Neural progenitor cell (in vitro differentiated cells): ENCODE measurements around the gene IGFBP4. TPM values are rescaled to one million over a fixed set of nuclear protein-coding genes. Genes with fewer than 3 reads are reported as not detected.

Experiments
- DNase-seq: peaks from one replicate; pipeline ENCODE4 v3.0.0-alpha.2; 2016; ENCODE audit warnings: low spot score
- H2AFZ ChIP-seq: fragments of 200-600 bp; sonication (generic); replicated peaks from 2 replicates; pipeline ENCODE4 v1.6.1; 2016; ENCODE audit warnings: antibody characterized with exemption
- H3F3A ChIP-seq: fragments of 200-600 bp; sonication (generic); 2 replicates; pipeline ENCODE4 v1.6.1; 2016; ENCODE audit warnings: antibody characterized with exemption, low read depth
- H3K27ac ChIP-seq: fragments of 200-600 bp; sonication (generic); 2 replicates; pipeline ENCODE4 v1.5.1; 2016; ENCODE audit warnings: mild to moderate bottlenecking
- H3K27me3 ChIP-seq: fragments of 200-600 bp; sonication (generic); 2 replicates; pipeline ENCODE4 v1.6.1; 2016; ENCODE audit warnings: mild to moderate bottlenecking, moderate library complexity
- H3K36me3 ChIP-seq: fragments of 200-600 bp; sonication (generic); 2 replicates; pipeline ENCODE4 v1.5.1; 2016
- H3K4me1 ChIP-seq: fragments of 200-600 bp; sonication (generic); 2 replicates; pipeline ENCODE4 v1.6.1; 2016; ENCODE audit warnings: mixed run types
- H3K4me2 ChIP-seq: fragments of 200-600 bp; sonication (generic); 2 replicates; pipeline ENCODE4 v1.6.1; 2016
- H3K4me3 ChIP-seq: fragments of 200-600 bp; sonication (generic); 2 replicates; pipeline ENCODE4 v1.5.1; 2016
- H3K79me2 ChIP-seq: fragments of 200-600 bp; sonication (generic); 2 replicates; pipeline ENCODE4 v1.6.1; 2016; ENCODE audit warnings: low read depth
- H3K9ac ChIP-seq: fragments of 200-600 bp; sonication (generic); 2 replicates; pipeline ENCODE4 v1.6.1; 2016
- H3K9me3 ChIP-seq: fragments of 200-600 bp; sonication (generic); 2 replicates; pipeline ENCODE4 v1.5.1; 2016; ENCODE audit warnings: low read depth
- H4K20me1 ChIP-seq: fragments of 200-600 bp; sonication (generic); 2 replicates; pipeline ENCODE4 v1.6.1; 2016; ENCODE audit warnings: low read depth
- H3K27ac Mint-ChIP-seq: 3 replicates; pipeline ENCODE4 v1.8.0; 2021; ENCODE audit warnings: mixed read lengths
- H3K27me3 Mint-ChIP-seq: 2 replicates; pipeline ENCODE4 v1.8.0; 2022; ENCODE audit warnings: low read depth, mild to moderate bottlenecking, inconsistent platforms, moderate library complexity, mixed read lengths; ENCODE audit not compliant: insufficient read depth
- H3K36me3 Mint-ChIP-seq: 3 replicates; pipeline ENCODE4 v1.8.0; 2021; ENCODE audit warnings: mixed read lengths
- H3K4me1 Mint-ChIP-seq: 3 replicates; pipeline ENCODE4 v1.8.0; 2021; ENCODE audit warnings: mixed read lengths
- H3K4me3 Mint-ChIP-seq: 3 replicates; pipeline ENCODE4 v1.8.0; 2021; ENCODE audit warnings: mild to moderate bottlenecking, moderate library complexity, mixed read lengths
- H3K9me3 Mint-ChIP-seq: 3 replicates; pipeline ENCODE4 v1.8.0; 2020; ENCODE audit warnings: mixed read lengths
- EZH2 ChIP-seq: fragments of 200-600 bp; sonication (generic); IDR thresholded peaks from 2 replicates; pipeline ENCODE4 v1.6.1; 2017; ENCODE audit warnings: antibody characterized with exemption, mild to moderate bottlenecking, moderate library complexity
- EZH2phosphoT487 ChIP-seq: fragments of 200-600 bp; sonication (generic); IDR thresholded peaks from 2 replicates; pipeline ENCODE4 v1.6.1; 2017; ENCODE audit warnings: antibody characterized with exemption
- total RNA-seq: library from RNA; depleted of rRNA; stranded (reverse); fragments of >200 nt; gene quantifications from 2 replicates; pipeline ENCODE4 v1.2.3, GENCODE V29; 2015; ENCODE audit warnings: low replicate concordance
- TF ChIP-seq, protein P1 (sequence below): fragments of 200-600 bp; sonication (generic); IDR thresholded peaks from 2 replicates; pipeline ENCODE4 v1.5.1; 2017; ENCODE audit warnings: antibody characterized with exemption, mild to moderate bottlenecking

IGFBP4 gene
- total RNA-seq, 1 donor from 2014 or later = 14.4 TPM

DNA sequence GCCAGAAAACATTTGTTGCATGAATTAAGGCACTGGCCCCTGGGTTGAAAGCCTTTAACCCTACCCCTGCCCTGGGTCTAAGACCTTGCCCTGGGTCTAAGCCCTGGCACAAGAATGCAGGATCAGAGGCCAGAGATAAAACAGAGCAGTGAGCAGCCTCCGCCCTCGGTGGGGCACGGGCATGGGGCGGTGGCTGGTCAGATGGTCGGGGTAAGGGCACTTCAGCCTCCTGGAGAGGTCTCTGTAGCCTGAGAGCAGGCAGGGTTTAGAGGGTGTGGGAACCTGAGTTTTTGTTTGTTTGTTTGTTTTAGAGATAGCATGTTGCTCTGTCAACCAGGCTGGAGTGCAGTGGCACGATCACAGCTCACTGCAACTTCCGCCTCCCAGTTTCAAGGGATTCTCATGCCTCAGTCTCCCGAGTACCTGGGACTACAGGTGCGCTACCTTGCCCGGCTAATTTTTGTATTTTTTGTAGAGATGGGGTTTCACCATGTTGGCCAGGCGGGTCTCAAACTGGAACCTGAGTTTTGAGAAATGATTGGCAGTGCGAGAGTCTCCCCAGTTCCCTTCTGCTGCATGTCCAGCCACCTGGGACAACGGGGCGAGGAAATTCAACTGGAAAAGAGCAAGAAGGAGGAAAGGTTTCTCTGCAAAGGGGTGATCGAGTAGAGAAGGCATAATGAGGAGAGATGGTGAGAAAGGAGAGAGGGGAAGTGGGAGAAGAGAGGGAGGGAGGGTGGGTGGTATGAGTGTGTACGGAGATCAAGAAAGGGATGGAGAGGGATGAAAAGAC is 30.5 kb downstream of the IGFBP4 start:
- Histone ChIP-seq H3K79me2 (no peaks in the 10 kb centered on the region), H4K20me1 (no peaks in the 10 kb centered on the region), H3K4me2 (no peak overlapping the region), H2AFZ (no peak overlapping the region), H3F3A (no peaks in the 10 kb centered on the region), H3K9me3 (no peaks in the 10 kb centered on the region), H3K4me3 (no peak overlapping the region), H3K4me1 (peaks cover 4% of the 10 kb centered on the region), H3K36me3 (no peaks in the 10 kb centered on the region), H3K27ac (no peak overlapping the region), H3K27me3 (no peaks in the 10 kb centered on the region), H3K9ac (no peak overlapping the region)
- TF ChIP-seq EZH2phosphoT487 = no peak
- no peak for TF ChIP-seq EZH2
- TF ChIP-seq, protein P1, sequence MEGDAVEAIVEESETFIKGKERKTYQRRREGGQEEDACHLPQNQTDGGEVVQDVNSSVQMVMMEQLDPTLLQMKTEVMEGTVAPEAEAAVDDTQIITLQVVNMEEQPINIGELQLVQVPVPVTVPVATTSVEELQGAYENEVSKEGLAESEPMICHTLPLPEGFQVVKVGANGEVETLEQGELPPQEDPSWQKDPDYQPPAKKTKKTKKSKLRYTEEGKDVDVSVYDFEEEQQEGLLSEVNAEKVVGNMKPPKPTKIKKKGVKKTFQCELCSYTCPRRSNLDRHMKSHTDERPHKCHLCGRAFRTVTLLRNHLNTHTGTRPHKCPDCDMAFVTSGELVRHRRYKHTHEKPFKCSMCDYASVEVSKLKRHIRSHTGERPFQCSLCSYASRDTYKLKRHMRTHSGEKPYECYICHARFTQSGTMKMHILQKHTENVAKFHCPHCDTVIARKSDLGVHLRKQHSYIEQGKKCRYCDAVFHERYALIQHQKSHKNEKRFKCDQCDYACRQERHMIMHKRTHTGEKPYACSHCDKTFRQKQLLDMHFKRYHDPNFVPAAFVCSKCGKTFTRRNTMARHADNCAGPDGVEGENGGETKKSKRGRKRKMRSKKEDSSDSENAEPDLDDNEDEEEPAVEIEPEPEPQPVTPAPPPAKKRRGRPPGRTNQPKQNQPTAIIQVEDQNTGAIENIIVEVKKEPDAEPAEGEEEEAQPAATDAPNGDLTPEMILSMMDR = no peak
- Mint-ChIP-seq H3K36me3 (no peaks in the 10 kb centered on the region), H3K4me3 (peak overlapping the region; percentile 29), H3K27me3 (peaks cover 19% of the 10 kb centered on the region), H3K9me3 (peaks cover 13% of the 10 kb centered on the region), H3K27ac (no peak overlapping the region), H3K4me1 (peaks cover 23% of the 10 kb centered on the region)
- DNase-seq = no peak

DNA sequence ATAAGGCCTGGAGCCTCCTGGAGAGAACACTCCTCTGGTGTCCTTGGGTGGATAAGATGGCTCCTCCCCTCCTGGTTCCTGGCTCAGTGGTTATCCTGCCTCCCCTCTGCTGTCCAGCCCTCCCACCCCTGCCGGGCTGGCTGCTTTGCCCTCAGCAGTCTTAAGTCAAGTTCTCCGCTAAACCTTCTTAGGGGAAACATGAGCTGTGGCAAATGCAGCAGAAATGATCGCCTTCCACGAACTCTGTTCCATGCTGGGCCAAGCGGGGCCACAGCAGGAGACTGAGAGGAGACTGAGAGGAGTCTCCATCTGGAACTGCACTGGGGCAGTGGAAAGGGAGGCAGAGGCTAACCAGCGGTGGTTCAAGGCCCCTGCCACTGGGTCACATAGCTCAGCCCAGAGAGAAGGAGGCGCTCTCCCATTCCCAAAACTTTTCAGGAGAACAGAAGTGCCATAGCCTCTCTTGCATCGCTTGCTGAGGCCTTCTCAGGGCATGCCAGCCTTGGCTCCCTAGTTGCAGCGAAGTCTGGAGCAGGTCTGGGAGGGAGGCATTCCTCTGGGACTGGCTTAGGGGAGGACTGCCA is 31.3 kb downstream of the IGFBP4 start:
- Histone ChIP-seq H3K27me3 (no peaks in the 10 kb centered on the region), H3K4me1 (peaks cover 4% of the 10 kb centered on the region), H3K27ac (no peak overlapping the region), H3K9me3 (no peaks in the 10 kb centered on the region), H2AFZ (no peak overlapping the region), H4K20me1 (no peaks in the 10 kb centered on the region), H3K9ac (no peak overlapping the region), H3K4me3 (no peak overlapping the region), H3K4me2 (no peak overlapping the region), H3K36me3 (no peaks in the 10 kb centered on the region), H3F3A (no peaks in the 10 kb centered on the region), H3K79me2 (no peaks in the 10 kb centered on the region)
- Mint-ChIP-seq H3K4me3 (no peak overlapping the region), H3K36me3 (no peaks in the 10 kb centered on the region), H3K4me1 (peaks cover 23% of the 10 kb centered on the region), H3K27ac (peak overlapping the region; percentile 85), H3K27me3 (peaks cover 18% of the 10 kb centered on the region), H3K9me3 (peaks cover 13% of the 10 kb centered on the region)
- TF ChIP-seq EZH2 = no peak
- TF ChIP-seq EZH2phosphoT487 = no peak
- TF ChIP-seq, protein P1 = no peak
- no peak for DNase-seq

DNA sequence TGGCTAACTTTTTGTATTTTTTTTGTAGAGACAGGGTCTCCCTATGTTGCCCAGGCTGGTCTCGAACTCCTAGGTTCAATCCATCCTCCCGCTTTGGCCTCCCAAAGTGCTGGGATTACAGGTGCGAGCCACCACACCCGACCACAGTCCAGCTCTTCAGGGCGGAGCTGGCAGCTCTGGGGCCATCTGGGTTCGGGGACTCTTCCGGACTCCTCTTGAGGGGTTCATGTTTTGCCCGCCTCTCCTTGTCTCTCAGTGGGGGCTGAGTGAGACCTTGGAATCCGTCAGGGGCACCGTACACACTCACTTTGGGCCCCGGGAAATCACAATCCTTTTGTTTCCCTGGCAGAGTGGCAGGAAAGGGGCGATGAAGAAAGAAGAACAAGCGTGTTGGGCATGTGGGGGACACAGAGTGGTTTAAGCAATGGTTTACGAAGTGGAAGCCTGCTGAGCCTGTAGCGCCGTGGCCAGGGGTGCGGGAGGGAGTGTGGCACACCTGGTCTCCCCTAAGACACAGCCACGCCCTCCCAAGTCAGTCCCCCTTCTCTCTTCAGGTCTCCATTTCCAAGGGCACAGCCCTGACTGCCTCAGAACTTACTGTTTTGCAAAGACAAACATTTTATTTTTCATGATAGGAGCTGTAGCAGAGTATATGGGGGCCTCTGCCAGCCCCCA is 32.1 kb downstream of the IGFBP4 start:
- Histone ChIP-seq H4K20me1 (no peaks in the 10 kb centered on the region), H2AFZ (peak overlapping the region; percentile 89), H3F3A (no peaks in the 10 kb centered on the region), H3K4me2 (peak overlapping the region; percentile 19), H3K79me2 (no peaks in the 10 kb centered on the region), H3K4me3 (no peak overlapping the region), H3K4me1 (peaks cover 4% of the 10 kb centered on the region), H3K27ac (no peak overlapping the region), H3K27me3 (no peaks in the 10 kb centered on the region), H3K9me3 (no peaks in the 10 kb centered on the region), H3K36me3 (no peaks in the 10 kb centered on the region), H3K9ac (no peak overlapping the region)
- H3K27ac Mint-ChIP-seq = peak overlapping the region; percentile 81
- no peak overlapping the region for H3K4me3 Mint-ChIP-seq
- no peak for DNase-seq
- peaks cover 13% of the 10 kb centered on the region for H3K9me3 Mint-ChIP-seq
- TF ChIP-seq, protein P1 = no peak
- no peak for TF ChIP-seq EZH2phosphoT487
- TF ChIP-seq EZH2 = no peak
- no peaks in the 10 kb centered on the region for H3K36me3 Mint-ChIP-seq
- peaks cover 19% of the 10 kb centered on the region for H3K27me3 Mint-ChIP-seq
- H3K4me1 Mint-ChIP-seq = peaks cover 24% of the 10 kb centered on the region
